Right renal pelvis (tissue), 4 donors: ENCODE measurements around the gene AGBL2. TPM values are rescaled to one million over a fixed set of nuclear protein-coding genes. Genes with fewer than 3 reads are reported as not detected.
"Not testable (repeated sequence)": the region's sequence is repeated elsewhere in the genome, so short reads cannot be mapped to it uniquely, and the experiment has no call there.

Experiments
- DNase-seq, 4 donors: peaks; one replicate each; pipeline ENCODE4 v3.0.0-alpha.2; 2013; ENCODE audit warnings: low read depth in 4 of 4, low spot score in 3 of 4, missing footprints in 1 of 4
- polyA plus RNA-seq, 4 donors: library from polyadenylated mRNA; unstranded; fragments of 120-200 nt; gene quantifications; one replicate each; pipeline ENCODE4 v1.2.1, GENCODE V29; 2013; ENCODE audit not compliant: insufficient read length in 4 of 4

Gene AGBL2, protein sequence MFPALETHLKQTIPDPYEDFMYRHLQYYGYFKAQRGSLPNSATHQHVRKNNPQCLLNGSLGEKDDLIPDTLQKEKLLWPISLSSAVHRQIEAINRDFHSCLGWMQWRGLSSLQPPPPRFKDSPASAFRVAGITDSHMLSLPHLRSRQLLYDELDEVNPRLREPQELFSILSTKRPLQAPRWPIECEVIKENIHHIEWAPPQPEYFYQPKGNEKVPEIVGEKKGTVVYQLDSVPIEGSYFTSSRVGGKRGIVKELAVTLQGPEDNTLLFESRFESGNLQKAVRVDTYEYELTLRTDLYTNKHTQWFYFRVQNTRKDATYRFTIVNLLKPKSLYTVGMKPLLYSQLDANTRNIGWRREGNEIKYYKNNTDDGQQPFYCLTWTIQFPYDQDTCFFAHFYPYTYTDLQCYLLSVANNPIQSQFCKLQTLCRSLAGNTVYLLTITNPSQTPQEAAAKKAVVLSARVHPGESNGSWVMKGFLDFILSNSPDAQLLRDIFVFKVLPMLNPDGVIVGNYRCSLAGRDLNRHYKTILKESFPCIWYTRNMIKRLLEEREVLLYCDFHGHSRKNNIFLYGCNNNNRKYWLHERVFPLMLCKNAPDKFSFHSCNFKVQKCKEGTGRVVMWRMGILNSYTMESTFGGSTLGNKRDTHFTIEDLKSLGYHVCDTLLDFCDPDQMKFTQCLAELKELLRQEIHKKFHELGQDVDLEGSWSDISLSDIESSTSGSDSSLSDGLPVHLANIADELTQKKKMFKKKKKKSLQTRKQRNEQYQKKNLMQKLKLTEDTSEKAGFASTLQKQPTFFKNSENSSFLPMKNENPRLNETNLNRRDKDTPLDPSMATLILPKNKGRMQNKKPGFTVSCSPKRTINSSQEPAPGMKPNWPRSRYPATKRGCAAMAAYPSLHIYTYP
- 10 to 100 TPM in 1 of 4 donors, 1 to 10 TPM in 3; 8.2 to 10.5 (median 9.0) TPM for polyA plus RNA-seq

DNA sequence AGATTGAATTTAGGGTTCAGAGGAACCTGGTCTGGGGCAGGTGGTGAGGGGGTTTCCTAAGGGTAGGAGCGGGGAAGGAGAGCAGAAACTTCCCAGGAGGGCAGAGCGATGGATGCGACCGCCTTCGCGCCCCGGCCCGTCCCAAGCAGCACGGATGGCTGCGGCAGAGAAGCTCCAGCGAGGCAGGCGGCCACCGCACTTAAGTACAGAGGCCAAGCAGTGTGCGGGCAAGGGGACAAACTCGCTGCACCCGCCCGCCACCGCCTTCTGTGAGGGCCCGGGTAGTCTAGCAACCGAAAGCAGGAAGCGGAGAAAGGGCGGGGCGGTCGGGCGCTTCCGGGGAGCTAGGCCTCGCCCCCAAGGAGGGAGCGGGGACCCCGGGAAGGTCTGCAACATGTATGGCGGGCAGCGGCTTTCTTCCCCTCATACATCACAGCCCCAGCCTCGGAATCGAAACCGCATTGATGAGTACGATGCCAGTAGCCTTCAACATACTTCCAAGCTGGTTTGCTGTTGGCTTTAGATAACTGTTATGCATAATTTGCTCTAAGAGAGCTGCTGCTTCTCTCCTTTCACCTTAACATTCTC, at the start of gene AGBL2:
TSS of gene AGBL2 (minus strand) at position 288 of the 588 bp plus-strand sequence. CDS start 719 bp downstream, outside the sequence.
- DNase-seq, result peak; percentile 31 to 49 (median 35)

DNA sequence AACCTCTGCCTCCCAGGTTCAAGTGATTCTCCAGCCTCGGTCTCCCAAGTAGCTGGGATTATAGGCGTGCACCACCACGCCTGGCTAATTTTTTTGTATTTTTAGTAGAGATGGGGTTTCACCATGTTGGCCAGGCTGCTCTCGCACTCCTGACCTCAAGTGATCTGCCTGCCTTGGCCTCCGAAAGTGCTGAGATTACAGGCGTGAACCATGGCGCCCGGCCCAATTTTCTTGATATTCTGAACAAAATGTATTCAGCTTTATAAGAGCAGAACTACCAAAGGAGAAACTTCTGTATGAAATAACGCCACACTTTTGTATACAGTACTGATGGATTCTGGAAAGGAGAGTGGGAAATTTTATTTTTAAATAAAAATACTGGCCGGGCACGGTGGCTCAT, 44.1 kb upstream of the AGBL2 start:
- not testable (repeated sequence) for DNase-seq

DNA sequence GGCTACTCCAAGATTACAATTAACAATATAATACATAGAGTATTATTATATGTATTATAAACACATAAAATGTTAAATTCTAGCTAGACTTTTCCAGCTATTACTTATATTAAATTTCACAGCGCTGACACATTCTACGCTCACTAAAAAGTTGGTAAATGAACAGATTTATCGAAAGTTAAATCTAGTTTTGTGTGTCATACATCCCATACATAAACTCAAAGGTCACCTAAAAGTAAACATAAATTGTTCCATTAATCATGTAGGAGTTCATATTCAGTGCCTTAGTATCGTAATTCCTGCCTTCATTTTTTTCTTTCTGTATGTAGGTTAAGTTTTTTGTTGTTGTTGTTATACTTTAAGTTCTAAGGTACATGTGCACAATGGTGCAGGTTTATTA, 41.0 kb upstream of the AGBL2 start:
- DNase-seq, result no peak

DNA sequence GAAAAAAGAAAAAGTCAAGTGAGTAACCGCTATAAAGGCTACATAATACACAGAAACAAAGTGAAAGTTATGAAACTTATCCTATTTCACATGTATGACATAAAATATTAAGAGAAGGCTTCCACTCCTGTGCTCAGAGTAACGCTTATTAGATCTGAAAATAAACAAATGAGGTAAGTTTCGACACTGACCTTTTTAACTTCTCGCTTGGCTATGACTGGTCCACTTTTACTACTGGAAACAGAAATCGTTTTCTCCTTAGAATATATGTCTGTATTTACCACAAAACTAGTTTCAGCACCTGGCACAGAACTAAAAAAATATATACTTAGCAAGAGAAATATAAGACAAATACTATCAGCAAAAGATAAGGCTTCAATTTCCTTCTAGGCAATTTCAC, 35.6 kb upstream of the AGBL2 start:
- DNase-seq, result no peak

DNA sequence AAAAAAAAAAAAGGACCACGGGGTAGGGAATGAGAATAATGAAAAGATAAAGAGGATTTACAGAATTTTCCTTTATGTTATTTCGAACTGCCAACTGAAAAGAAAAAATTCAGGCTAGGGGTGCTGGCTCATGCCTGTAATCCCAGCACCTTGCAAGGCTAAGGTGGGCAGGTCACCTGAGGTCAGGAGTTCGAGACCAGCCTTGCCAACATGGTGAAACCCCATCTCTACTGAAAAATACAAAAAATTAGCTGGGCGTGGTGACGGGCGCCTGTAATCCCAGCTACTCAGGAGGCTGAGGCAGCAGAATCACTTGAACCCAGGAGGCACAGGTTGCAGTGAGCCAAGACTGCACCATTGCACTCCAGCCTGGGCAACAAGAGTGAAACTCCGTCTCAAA, 27.3 kb upstream of the AGBL2 start:
- not testable (repeated sequence) for DNase-seq

DNA sequence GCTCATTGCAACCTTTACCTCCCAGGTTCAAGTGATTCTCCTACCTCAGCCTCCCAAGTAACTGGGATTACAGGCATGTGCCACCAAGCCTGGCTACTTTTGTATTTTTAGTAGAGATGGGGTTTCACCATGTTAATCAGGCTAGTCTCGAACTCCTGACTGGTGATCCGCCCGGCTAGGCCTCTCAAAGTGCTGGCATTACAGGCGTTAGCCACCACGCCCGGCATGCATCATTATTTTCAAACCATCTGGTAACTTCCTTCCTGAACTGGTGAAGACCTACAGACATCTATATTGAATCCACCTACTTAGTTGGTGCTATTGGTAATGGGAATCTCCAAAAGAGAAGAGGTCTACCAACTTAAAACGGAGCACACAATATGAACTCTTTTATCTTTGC, 22.6 kb upstream of the AGBL2 start:
- not testable (repeated sequence) for DNase-seq

DNA sequence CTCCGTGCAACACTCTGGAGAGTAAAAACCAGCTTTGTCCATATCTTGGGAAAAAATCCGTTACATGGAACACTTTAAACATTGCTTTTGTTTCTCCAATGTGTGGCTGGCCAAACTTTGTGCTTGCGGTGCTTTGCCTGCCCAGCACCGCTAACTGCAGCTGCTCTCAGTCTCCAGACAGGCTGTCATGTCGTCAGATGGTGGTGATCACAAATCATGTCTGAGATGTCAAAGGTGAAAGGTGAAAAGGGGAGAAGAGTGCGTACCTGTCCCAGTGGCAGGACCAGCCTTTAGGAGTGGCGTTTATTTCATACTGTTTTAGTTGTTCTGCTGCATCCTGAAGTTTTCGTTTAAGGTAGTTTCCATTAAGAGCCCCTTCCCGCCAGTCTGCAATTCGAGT, 17.1 kb upstream of the AGBL2 start:
- DNase-seq, result no peak

DNA sequence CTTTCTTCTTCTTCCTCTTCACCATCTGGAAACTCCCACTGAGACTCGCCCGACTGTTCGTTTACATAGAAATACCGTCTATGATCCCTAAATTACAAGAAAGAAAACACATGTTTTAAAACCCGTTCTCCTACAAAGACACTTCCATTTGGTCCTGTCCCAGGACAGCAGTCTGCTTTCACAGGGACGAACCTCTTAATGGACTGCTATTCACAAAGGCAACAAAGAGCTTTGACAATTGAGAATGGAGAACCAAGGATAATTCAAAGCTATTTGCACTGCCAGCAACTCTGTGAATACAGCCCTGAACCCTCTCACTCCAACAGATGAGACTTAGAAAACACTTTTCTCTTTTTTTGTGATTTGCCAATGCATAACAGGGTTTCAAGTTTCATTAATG, 16.3 kb upstream of the AGBL2 start:
- no peak for DNase-seq

DNA sequence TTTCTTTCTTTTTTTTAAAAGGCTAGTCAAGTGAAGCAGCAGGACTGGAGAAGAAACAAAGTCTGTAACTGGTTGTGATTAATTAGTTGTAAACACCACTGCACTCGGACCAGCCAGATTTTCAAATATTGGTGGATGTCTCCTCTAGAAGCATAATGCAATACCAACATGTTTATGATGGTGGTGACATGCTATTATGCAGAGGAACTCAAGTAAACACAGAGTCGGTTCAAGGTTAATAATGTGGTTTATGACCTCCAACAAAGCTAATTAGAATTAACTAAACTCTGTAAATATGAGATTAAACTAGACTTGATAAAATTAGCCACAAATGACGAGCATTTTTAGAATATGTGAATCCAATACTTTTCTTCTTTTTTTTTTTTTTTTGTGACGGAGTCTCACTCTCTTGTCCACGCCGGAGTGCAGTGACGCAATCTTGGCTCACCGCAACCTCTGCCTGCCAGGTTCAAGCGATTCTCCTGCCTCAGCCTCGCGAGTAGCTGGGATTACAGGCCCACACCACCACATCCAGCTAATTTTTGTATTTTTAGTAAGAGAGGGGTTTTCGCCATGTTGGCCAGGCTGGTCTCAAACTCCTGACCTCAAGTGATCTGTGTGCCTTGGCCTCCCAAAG, 11.8 kb upstream of the AGBL2 start:
- DNase-seq, result no peak

DNA sequence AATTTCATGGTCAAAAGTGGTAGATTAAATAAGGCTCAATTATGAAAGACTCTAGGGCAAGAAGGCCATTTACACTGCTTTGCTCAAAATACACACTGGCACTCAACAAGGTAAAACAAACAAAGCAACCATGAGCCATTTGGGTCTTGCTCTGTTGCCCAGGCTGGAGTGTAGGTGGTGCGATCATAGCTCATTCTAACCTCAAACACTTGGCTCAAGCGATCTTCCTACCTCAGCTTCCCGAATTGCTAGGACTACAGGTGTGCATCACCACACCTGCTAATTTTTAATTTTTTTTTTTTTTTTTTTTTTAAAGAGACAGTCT, 10.9 kb upstream of the AGBL2 start:
- DNase-seq, result no peak

DNA sequence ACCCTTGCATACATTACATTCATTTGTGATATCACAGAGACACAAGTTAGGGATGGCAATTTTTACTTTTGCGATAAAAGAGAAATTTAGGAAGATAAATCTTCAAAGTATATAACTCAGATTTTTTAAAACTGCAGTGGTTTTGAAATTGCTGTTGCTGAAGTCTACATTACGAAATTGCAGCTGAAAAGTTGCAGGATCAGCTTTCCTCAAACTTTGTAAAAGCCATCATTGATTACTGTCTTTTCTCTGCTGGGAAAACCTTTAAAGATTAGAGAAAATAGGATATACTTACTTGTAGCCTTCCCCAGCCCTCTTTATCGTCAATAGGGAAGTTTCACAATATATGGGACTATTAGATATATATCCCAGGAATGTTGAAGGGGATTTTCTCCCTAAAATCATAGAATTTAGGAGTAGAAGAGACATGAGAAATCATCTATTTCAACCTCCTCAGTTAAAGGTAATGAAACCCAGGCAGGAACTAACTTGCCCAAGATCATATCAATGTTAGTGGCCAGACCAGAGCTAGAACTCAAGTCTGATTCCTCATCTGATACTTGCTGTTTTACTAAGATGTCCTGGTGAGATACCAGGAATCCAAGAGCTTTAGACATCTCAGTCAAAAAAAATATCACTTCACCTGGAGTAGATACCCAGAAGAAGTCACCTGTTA, 10.4 kb upstream of the AGBL2 start:
- DNase-seq, result no peak

DNA sequence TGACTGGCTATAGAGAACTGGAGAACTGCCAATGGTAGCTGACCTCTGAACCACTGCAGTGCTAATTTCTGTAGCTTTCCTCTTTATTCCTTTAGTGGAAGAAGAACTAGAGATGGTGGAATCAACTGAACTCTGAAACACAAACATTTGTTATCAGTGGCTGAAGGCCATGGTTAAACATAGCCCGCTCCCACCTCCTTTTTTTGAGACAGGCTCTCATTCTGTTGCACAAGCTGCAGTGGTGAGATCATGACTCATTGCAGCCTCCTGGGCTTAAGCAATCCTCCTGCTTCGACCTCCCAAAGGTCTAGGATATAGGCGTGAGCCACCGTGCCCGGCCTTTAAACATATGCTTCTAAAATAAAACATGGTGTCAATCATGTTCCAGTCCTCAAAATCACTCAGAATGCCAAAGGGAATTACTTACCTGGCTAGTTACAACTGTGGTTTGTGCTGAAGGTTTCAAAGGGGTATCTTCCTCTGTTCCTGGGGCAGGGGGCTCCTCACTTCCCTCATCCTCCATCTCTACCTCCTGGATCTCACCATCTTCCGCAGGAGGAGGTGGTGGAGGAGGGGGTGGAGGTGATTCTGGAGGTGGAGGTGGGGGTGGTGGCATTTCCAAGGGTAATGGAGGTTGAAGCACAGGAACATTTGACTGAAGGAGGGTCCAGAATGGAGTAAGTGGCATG, 9.0 kb upstream of the AGBL2 start:
- no peak for DNase-seq

DNA sequence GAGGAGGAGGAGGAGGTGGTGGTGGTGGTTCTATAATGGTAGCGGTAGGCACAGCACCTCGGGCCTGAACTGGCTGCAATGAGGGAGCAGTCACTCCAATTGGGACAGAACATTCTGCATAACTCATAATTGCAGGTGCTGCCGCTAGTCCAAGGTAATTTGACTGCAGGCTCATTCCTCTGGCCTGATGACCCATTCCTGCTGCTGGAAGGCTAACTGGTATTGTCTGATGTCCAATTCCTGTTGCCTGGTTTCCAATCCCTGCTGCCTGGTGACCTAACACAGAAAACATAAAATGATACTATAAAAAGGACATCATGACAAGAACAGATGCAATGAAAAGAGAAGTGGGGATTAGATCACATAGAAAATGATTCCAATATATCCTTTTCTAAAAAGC, 7.9 kb upstream of the AGBL2 start:
- no peak for DNase-seq

DNA sequence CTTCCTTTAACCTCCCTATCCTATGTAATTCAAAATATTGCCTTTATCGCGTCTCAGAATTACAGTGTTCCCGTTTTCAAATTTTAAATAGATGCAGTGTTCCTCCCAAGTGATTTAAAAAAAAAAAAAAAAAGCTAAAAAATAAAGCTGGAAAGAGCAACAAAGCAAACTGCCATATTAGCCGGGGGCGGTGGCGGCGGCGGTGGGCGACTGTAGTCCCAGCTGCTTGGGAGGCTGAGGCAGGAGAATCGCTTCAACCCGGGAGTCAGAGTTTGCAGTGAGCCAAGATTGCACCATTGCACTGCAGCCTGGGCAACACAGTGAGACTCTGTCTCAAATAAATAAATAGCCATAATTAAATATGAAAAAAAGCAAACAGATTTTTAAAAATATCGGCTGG, 5.5 kb upstream of the AGBL2 start:
- no peak for DNase-seq

DNA sequence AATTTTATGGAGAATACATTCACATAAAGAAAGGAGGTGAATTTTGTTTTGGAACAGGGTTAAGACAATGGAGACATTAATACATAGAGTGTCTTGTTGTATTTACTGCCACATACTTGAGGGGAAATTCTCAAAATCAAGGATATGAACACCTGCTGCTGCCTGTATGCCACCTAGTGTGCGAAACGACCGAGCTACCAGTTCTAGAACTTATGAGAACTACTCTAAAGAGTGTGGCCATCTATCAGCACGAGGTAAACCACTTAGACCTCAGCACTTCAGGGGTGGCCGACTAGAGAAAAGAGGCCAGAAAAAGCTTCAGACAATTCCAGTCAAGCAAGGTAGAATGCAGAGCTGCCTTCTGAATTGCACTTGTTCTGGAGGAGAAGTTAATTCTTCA, 1.5 kb upstream of the AGBL2 start:
- no peak for DNase-seq

DNA sequence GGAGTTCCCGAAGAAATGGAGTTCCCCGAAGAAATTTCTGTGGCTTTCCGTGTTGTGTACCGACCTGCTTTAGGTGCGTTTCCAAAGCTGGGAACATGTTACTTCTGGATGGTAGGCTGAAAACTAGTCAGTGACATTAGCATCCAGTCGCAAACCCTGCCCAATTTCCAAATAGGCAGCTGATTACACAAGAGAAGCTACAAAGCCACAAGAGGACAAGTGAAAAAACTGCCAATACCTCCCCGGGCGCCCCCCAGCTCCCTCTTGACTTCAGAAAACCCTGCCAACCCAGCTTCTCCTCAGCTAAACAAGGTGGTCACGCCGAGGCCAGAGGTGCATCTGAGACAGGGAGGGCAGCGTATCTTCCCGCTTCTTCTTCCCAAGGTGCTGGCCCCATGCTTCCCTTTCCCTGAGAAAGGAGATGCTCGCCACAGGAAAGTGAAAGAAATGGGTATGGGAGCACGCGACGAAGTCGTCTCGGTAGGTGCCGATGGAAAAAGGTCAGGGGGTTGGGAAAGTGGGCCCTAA, 551 bp downstream of the AGBL2 start:
- no peak for DNase-seq

DNA sequence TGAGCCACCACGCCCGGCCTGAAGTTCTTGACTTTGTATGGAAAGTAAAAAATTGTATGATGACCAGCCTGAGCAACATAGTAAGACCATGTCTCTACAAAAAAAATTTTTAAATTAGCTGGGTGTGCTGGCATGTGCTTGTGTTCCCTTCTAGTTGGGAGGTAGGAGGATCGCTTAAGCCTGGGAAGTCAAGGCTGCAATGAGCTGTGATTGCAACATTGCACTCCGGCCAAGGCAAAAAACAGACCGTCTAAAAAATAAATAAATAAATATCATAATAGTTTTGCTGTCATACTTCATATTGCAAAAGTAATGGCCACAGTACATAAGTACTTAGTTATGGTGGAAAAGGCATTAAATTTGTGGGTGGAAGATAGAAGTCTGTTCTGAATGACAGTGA, 3.4 kb downstream of the AGBL2 start:
- DNase-seq, result no peak

DNA sequence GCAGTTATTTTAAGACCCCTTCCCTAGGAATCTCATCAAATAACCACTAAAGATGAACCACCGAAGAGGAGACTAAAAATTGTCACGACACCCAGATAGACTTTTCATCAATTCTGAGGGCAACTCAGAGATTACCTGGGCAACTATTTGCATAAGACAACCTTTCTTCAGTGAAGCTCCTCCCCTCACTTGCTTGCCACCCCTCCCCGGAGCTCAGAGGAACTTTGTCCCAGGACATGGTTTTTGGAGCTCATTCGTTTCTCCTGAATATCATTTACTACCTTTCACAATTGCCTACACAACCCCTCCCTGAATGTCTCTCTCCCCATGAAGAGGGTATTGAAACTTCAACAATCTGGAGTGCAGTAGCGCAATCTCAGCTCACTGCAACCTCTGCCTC, 3.9 kb downstream of the AGBL2 start:
- DNase-seq, result no peak

DNA sequence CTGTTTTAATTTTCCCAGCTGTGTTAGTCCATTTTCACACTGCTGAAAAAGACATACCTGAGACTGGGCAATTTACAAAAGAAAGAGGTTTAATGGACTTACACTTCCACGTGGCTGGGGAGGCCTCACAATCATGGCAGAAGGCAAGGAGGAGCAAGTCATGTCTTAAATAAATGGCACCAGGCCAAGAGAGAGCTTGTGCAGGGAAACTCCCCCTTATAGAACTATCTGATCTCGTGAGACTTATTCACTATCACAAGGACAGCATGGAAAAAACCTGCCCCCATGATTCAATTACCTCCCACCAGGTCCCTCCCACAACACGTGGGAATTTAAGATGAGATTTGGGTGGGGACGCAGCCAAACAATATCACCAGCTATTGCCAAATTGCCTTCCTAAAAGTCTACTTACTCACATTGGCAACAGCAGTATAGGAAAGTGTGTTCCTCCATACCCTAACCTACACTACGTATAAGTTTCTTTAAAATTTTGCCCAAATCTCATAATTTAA, 7.8 kb downstream of the AGBL2 start:
- DNase-seq, result not testable (repeated sequence)
